Panc1 (cell line): ENCODE results near the gene KRT26. TPM values are rescaled to one million over a fixed set of nuclear protein-coding genes. Genes with fewer than 3 reads are reported as not detected.

ENCODE experiments used
- ATAC-seq: fragments of 200-7000 bp; cut with Tn5 transposase; 2 replicates; pipeline ENCODE4 v1.9.1; 2020; ENCODE audit warnings: mild to moderate bottlenecking, moderate library complexity
- BruUV-seq: library from RNA; stranded (reverse); fragments of 400-500 nt; replicated peaks from 2 replicates; lab custom pipeline; 2021; lab: Mats Ljungman, UMichigan
- CTCF ChIA-PET: fragments of 300-600 bp; sonication (Branson Sonifier 250); formaldehyde crosslinking; loops from one replicate; lab custom pipeline; 2022; ENCODE audit warnings: antibody characterized with exemption; lab: Charles Lee
- POLR2A ChIA-PET: fragments of 300-600 bp; sonication (Branson Sonifier 250); formaldehyde crosslinking; loops from one replicate; lab custom pipeline; 2022; ENCODE audit warnings: antibody characterized with exemption; lab: Charles Lee
- DNase-seq: peaks from one replicate; pipeline ENCODE4 v3.0.0-alpha.2; 2010; ENCODE audit warnings: low read depth, low spot score
- H3K27ac ChIP-seq: 2 replicates; pipeline ENCODE4 v1.5.1; 2011; ENCODE audit warnings: mild to moderate bottlenecking, low read length, inconsistent platforms
- H3K27me3 ChIP-seq: fragments of 200-500 bp; sonication (Bioruptor generic); 2 replicates; pipeline ENCODE4 v1.6.0; 2014; ENCODE audit warnings: low read length, inconsistent platforms; ENCODE audit not compliant: control insufficient read depth, insufficient read depth
- H3K36me3 ChIP-seq: fragments of 200-500 bp; sonication (Bioruptor generic); 2 replicates; pipeline ENCODE4 v1.5.1; 2014; ENCODE audit warnings: inconsistent platforms, mild to moderate bottlenecking, low read length, moderate library complexity; ENCODE audit not compliant: control insufficient read depth, insufficient read depth
- H3K4me1 ChIP-seq: 2 replicates; pipeline ENCODE4 v1.5.1; 2011; ENCODE audit warnings: inconsistent platforms, mild to moderate bottlenecking, low read length, moderate library complexity; ENCODE audit not compliant: control insufficient read depth, insufficient read depth
- H3K4me3 ChIP-seq, 2 experiments: 2 replicates each; pipeline ENCODE4 v1.5.1; 2011 to 2012; ENCODE audit warnings: low read depth in 2 of 2, low read length in 2 of 2, mild to moderate bottlenecking in 2 of 2, inconsistent platforms in 1 of 2, moderate library complexity in 1 of 2
- H3K9me3 ChIP-seq: fragments of 200-500 bp; sonication (Bioruptor generic); 2 replicates; pipeline ENCODE4 v1.5.1; 2014; ENCODE audit warnings: low read depth, mild to moderate bottlenecking, inconsistent platforms, low read length, moderate library complexity; ENCODE audit not compliant: control insufficient read depth, insufficient read depth
- CTCF ChIP-seq: fragments of 450-650 bp; IDR thresholded peaks from 2 replicates; pipeline ENCODE4 v1.5.1; 2017; ENCODE audit warnings: mild to moderate bottlenecking
- POLR2AphosphoS5 ChIP-seq: IDR thresholded peaks from 2 replicates; pipeline ENCODE4 v1.6.1; 2012; ENCODE audit warnings: mild to moderate bottlenecking, low read depth, low read length, moderate library complexity
- REST ChIP-seq, 2 experiments: IDR thresholded peaks; 2 replicates each; pipeline ENCODE4 v1.6.1; 2011 to 2012; ENCODE audit warnings: low read depth in 2 of 2, control low read depth in 1 of 2, low read length in 1 of 2, mild to moderate bottlenecking in 1 of 2, moderate library complexity in 1 of 2; ENCODE audit not compliant: insufficient read depth in 1 of 2
- SIN3A ChIP-seq: IDR thresholded peaks from 2 replicates; pipeline ENCODE4 v1.6.1; 2012; ENCODE audit warnings: low read depth, mild to moderate bottlenecking, low read length, moderate library complexity, borderline replicate concordance; ENCODE audit not compliant: insufficient read depth
- TCF7L2 ChIP-seq: IDR thresholded peaks from 2 replicates; pipeline ENCODE4 v1.6.1; 2011; ENCODE audit warnings: mild to moderate bottlenecking, low read depth, low read length, inconsistent platforms
- in situ Hi-C: cut with HindIII; loops from 2 replicates; pipeline ENCODE4 v1.10.0; 2016; ENCODE audit warnings: low sequenced_read_pairs, low pct_unique_long_range_greater_than_20kb
- intact Hi-C: fragments of 100-400 bp; cut with micrococcal nuclease; formaldehyde crosslinking; loops from one replicate; pipeline ENCODE4 v1.10.0; 2022; ENCODE audit not compliant: unreplicated experiment
- total RNA-seq: library from RNA; stranded (reverse); gene quantifications from one replicate; pipeline ENCODE4 v1.2.1, GENCODE V29; 2021; ENCODE audit not compliant: unreplicated experiment

The KRT26 gene
- total RNA-seq, 1 experiment from 2014 or later, result not detected

GRCh38 chr17:40777459-40777858 lies 5.5 kb upstream of the KRT26 start:
- CTCF ChIA-PET, result no interaction called here
- TF ChIP-seq POLR2AphosphoS5 (no peak), REST (IDR thresholded peaks at IDR 0.05; ENCODE audit: insufficient read depth in 1 of 2, low read depth in 2 of 2, low read length in 1 of 2) (no peak), SIN3A (no peak), CTCF (no peak), TCF7L2 (no peak)
- POLR2A ChIA-PET, result no interaction called here
- ATAC-seq, result no peak
- H3K36me3 ChIP-seq, result no peaks in the 10 kb centered on the region
- intact Hi-C loops (no loop called here), in situ Hi-C loops (no loop called here)
- no peak overlapping the region for H3K4me3 ChIP-seq
- no peaks in the 10 kb centered on the region for H3K9me3 ChIP-seq
- H3K27ac ChIP-seq, result no peak overlapping the region
- BruUV-seq, result no TSS peak
- DNase-seq, result no peak
- H3K4me1 ChIP-seq, result no peaks in the 10 kb centered on the region
- H3K27me3 ChIP-seq, result peaks cover 18% of the 10 kb centered on the region

- TF ChIP-seq CTCF (no peak), REST (IDR thresholded peaks at IDR 0.05; ENCODE audit: insufficient read depth in 1 of 2, low read depth in 2 of 2, low read length in 1 of 2) (no peak), POLR2AphosphoS5 (no peak), SIN3A (no peak), TCF7L2 (no peak)
- ATAC-seq (no peak), DNase-seq (no peak)
- H3K4me3 ChIP-seq, result no peak overlapping the region
- H3K27ac ChIP-seq, result no peak overlapping the region
- POLR2A ChIA-PET, result no interaction called here
- H3K36me3 ChIP-seq, result no peaks in the 10 kb centered on the region
- no peaks in the 10 kb centered on the region for H3K4me1 ChIP-seq
- in situ Hi-C loops (no loop called here), intact Hi-C loops (no loop called here)
- peaks cover 28% of the 10 kb centered on the region for H3K27me3 ChIP-seq
- CTCF ChIA-PET, result interaction anchor here (0.5 kb wide), 1 partner anchor 86 kb away, joined by 4 read pairs; no protein-coding TSS in a partner anchor
- no TSS peak for BruUV-seq
- H3K9me3 ChIP-seq, result no peaks in the 10 kb centered on the region
Observed at GRCh38 chr17:40775945-40776344, 3.9 kb upstream of the KRT26 start.
